RWPE1 (cell line): Measurements from ENCODE around the gene HECW1.
A peak's percentile ranks its signal among the peaks of the same experiment; 100 is the strongest.

Experiments used
- CTCF ChIA-PET: fragments of 350-600 bp; sonication (Branson Sonifier 250); formaldehyde crosslinking; extraction: SDS; loops from one replicate; lab custom pipeline; 2021; lab: Yijun Ruan, JAX
- POLR2A ChIA-PET: fragments of 400-600 bp; formaldehyde crosslinking; extraction: SDS; loops from one replicate; lab custom pipeline; 2020; ENCODE audit warnings: antibody characterized with exemption; ENCODE audit not compliant: low non-redundant PET; lab: Yijun Ruan, JAX
- DNase-seq: peaks from one replicate; pipeline ENCODE4 v3.0.0; 2012; ENCODE audit warnings: low spot score
- H3K27ac ChIP-seq: fragments of 450-650 bp; 2 replicates; pipeline ENCODE4 v1.5.1; 2017
- TF ChIP-seq, protein P1 (sequence below): fragments of 450-650 bp; conservative IDR thresholded peaks from 2 replicates; pipeline ENCODE4 v1.5.1; 2017; ENCODE audit warnings: low read depth, mild to moderate bottlenecking

The HECW1 gene

DNA sequence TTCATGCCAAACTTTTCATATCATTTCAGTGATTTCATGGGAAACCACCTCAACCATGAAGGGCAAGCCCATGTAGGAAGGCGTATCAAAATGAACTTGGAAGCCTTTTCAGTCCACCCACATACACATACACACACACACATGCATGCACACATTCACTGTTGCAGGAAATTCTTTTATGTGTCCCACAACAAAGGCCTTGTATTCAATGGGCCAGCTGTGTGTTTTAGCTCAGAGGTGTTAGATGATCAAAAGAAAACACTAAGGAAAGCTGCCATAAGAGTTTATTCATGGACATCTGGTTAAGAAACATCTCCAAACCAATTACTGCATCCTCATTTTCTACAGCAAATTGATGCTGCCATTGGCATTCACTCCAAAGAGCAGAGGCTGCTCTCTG, 396.0 kb downstream of the HECW1 start:
- H3K27ac ChIP-seq: no peak overlapping the region
- no peak for DNase-seq
- ChIA-PET POLR2A (no interaction called here), CTCF (interaction anchor here (0.6 kb wide), 1 partner anchor 155 kb away, joined by 3 read pairs; no protein-coding TSS in a partner anchor)
- TF ChIP-seq, protein P1, sequence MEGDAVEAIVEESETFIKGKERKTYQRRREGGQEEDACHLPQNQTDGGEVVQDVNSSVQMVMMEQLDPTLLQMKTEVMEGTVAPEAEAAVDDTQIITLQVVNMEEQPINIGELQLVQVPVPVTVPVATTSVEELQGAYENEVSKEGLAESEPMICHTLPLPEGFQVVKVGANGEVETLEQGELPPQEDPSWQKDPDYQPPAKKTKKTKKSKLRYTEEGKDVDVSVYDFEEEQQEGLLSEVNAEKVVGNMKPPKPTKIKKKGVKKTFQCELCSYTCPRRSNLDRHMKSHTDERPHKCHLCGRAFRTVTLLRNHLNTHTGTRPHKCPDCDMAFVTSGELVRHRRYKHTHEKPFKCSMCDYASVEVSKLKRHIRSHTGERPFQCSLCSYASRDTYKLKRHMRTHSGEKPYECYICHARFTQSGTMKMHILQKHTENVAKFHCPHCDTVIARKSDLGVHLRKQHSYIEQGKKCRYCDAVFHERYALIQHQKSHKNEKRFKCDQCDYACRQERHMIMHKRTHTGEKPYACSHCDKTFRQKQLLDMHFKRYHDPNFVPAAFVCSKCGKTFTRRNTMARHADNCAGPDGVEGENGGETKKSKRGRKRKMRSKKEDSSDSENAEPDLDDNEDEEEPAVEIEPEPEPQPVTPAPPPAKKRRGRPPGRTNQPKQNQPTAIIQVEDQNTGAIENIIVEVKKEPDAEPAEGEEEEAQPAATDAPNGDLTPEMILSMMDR: no peak

DNA sequence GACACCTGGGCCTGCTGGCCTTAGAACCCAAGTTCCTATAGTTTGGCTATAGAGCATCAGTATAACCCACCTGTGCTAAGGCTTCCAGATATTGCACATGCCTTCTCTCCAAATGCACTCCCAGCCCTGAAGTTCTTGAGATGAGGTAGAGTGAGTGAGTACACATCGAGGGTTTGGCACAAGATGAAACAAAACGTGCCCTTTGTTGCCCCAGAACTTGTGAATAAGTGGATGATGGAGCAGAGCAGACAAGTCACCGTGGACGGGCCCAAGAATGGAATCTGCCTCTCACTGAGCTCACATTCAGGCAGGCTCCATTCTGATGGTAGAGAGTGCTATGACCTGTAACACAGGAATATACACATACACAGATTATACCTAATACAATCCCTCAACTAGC, 397.5 kb downstream of the HECW1 start:
- ChIA-PET POLR2A (interaction anchor here (0.7 kb wide), 1 partner anchor 393 kb away, joined by 3 read pairs; no protein-coding TSS in a partner anchor), CTCF (interaction anchor here (0.6 kb wide), 1 partner anchor 36 kb away, joined by 7 read pairs; no protein-coding TSS in a partner anchor)
- H3K27ac ChIP-seq: no peak overlapping the region
- TF ChIP-seq, protein P1: no peak
- no peak for DNase-seq

DNA sequence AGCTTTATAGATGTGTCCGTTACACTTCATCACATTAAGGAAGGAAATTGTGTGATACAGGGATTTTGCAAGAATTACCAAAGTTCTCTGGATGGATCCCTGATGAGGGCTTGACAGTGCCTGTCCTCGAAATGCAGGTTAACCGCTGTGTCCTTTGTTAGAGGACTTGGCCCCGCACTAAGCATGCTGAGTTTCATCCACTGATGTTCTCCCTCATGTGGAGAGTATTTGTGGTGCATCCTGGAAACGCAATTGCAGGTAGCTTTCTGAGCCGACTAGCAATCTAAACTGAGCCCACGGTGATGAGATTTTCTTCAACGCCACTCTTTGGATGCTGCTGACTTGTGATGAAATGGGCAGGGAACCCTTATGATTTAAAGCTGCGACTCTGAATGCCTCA, 398.6 kb downstream of the HECW1 start:
- POLR2A ChIA-PET: no interaction called here
- no peak overlapping the region for H3K27ac ChIP-seq
- CTCF ChIA-PET: no interaction called here
- TF ChIP-seq, protein P1: no peak
- no peak for DNase-seq

DNA sequence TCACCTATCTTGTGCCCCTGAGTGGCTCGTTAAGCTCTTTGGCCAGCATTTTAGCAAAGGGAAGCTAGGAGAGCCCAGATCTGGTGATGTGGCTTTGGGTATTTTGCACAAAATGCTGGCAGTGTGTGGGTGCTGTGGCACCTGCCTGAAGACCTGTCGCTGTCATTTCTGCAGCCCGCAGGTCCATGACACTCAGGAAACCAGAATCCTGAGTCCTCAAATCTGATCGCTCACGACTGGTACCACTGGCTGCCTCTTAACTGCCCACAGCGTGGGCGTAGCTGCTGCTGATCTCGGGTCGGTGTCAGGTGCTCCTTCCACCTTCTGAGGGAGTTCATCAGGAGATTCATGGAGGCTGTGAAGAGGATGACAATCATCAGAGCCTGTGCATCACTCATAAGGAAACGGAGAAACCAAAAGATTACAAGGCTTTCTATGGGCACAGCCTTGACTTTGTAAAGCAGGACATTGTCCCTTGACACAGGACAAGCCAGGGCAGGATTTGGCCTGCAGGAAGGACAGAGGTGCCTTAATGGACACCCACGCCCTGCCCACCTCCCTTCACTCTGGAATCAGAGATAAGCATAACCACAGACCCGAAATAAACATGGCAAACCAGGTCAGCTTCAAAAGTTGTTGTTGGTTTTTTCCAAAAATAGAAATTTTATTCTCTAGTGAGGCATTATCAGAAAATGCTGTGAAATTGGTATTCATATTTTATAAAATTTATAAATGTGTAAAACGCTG, 399.5 kb downstream of the HECW1 start:
- ChIA-PET POLR2A (interaction anchor here (0.6 kb wide), 1 partner anchor 9 kb away, joined by 3 read pairs; no protein-coding TSS in a partner anchor), CTCF (no interaction called here)
- TF ChIP-seq, protein P1: no peak
- DNase-seq: no peak
- H3K27ac ChIP-seq: no peak overlapping the region

DNA sequence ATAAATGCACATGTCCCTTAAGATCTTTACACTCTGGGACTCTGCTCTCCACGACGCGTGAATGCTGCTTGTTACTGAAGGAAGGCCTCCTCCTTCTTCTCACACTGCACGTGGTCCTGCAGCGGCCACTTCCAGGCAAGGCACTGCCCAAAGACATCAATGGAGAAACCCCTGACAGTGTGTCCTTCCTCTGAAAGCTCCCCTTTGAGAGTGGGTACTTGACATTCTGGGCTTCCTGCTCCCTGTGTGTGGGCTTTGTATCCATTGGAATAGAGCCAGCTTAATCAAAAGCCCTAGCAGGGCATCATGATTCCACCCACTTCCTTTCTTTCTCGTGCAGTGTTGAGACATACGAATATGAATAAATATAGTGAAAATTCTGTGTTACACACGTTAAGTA, 400.8 kb downstream of the HECW1 start:
- DNase-seq: no peak
- CTCF ChIA-PET: interaction anchor here (0.6 to 1.2 kb wide), 2 partner anchors 35 to 69 kb away, joined by 4 to 5 read pairs; no protein-coding TSS in a partner anchor
- no peak overlapping the region for H3K27ac ChIP-seq
- TF ChIP-seq, protein P1: no peak
- POLR2A ChIA-PET: no interaction called here

DNA sequence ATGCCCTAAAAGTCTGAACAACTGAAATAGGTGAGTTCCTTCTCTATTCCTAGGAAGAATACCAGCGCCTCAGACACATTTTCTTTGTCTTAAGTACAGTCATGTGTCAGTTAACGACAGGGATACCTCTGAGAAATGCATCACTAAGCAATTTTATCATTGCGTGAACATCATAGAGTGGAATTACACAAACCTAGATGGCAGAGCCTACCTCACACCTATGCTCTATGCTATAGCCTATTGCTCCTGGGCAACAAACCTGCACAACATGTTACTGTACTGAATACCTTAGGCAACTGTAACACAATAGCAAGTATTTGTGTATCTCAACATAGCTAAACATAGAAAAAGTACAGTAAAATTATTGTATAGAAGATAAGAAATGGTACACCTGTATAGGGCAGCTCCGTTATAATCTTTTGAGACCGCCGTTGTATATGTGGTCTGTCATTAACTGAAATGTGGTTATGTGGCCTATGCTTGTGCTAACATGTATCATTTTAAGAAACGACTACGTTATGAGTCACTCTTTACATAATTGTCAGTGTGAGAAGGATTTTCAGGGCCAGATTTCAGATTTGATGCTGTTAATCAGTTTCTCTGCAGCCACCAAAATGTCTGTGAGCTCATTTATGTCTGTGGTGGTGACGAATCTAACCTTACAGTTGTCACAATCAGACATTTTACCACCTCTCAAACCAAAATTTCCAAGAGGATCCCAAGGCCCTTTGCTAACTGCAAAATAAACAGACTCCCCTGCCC, 404.3 kb downstream of the HECW1 start:
- peak overlapping the region; percentile 49; the same call in 1 of the 2 replicates for H3K27ac ChIP-seq
- TF ChIP-seq, protein P1: no peak
- ChIA-PET POLR2A (interaction anchor here (0.6 kb wide), 1 partner anchor 1275 kb away, joined by 3 read pairs; no protein-coding TSS in a partner anchor), CTCF (interaction anchor here (1.2 to 2.1 kb wide), 3 partner anchors 11 to 66 kb away, joined by 3 to 6 read pairs (median 4); partner anchors contain the start of gene STK17A)
- DNase-seq: peak; percentile 80
